Daoy (cell line): ENCODE data around the gene ALOXE3. TPM values are rescaled to one million over a fixed set of nuclear protein-coding genes. Genes with fewer than 3 reads are reported as not detected.
"Not testable (repeated sequence)": the region's sequence is repeated elsewhere in the genome, so short reads cannot be mapped to it uniquely, and the experiment has no call there.

Experiments used
- DNase-seq: peaks from one replicate; pipeline ENCODE4 v3.0.0-alpha.2; 2015; ENCODE audit warnings: low read depth
- total RNA-seq: library from RNA; depleted of rRNA; stranded (reverse); fragments of >200 nt; shearing (Covaris generic); gene quantifications from 2 replicates; pipeline ENCODE4 v1.2.3, GENCODE V29; 2014

The ALOXE3 gene
- total RNA-seq, 1 experiment from 2014 or later = not detected

GRCh38 chr17:8122422-8122923 is 4.2 kb upstream of the ALOXE3 start:
- DNase-seq = peak; percentile 70

GRCh38 chr17:8121681-8122421 is 3.5 kb upstream of the ALOXE3 start:
- DNase-seq = peak; percentile 85

GRCh38 chr17:8121407-8121680 is 3.0 kb upstream of the ALOXE3 start:
- no peak for DNase-seq

DNA sequence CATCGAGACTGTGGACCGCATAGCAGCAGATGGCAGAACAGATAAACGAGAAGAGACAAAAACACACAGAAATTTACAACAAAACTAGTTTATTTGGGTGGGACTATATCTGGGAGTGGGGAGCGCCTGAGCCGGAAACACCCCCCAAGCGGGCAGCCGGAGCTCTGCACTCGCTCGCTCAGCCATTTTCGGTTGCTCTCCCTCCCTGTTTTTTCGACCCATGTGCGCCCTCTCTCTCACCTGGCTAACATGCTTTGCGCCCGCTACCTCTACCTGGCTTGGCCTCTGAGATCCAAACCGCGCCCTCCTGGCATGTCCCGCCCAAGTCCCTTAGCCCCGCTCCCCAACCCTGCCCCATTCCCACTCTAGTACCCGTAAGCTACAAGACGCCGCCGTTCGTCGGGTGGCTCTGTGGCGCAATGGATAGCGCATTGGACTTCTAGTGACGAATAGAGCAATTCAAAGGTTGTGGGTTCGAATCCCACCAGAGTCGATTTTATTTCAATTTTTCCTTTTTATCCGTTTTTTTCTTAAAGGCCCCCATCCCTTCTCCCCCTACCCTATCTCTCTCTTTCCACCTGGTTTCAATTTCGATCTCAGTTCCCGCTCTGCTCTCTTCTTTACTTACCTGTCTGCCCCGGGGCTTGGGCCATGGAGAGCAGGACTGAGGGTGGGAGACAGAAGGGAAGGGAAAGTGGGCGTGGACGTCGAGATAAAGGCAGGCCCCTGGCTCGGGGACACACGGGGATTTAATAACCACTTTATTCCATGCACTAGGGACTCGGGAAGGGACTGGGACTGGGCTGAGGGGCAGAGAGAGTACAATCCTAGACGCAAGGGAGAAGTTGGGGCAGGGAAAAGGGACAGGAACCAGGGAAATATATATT is 2.4 kb upstream of the ALOXE3 start:
- DNase-seq = peak; percentile 78

DNA sequence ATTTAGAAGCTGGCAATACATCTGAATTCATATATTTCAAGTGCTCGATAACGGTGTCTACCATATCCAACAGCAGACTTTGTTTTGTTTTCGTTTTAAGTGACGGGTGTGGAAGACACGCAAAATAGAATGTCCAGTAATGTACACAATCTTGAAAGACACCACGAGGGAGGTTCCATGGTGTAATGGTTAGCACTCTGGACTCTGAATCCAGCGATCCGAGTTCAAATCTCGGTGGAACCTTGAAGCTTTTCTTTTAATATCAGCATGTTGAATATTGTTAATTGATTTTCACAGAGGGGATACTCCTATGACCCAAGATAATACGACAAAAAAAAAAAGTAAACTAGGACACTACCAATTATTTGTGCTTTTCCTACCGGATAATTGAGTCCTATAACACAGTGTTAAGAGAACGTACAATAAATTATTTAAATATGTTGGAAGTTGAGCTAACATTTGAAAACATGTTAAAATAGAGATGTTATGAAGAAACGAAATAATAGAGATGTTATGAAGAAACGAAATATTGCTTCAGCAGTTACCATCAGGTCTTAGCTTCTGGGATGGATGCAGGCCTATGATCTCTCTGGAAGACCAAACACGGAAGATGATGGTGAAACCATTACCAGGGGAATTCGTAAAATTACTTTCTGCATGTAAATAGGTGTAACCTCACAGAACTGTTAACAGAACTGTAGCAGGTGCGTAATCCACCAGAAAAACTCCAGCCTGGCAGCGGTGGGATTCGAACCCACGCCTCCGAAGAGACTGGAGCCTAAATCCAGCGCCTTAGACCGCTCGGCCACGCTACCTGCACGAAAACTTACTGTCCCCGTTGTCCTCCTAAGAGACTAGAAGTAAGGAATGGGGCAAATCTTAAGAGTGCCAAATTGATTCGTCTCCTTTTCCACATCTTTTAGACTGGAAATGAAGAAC is 1.5 kb upstream of the ALOXE3 start:
- DNase-seq = peak; percentile 88

- peak; percentile 79 for DNase-seq
Measured at GRCh38 chr17:8118769-8119580, 661 bp upstream of the ALOXE3 start.

- DNase-seq = no peak
Measured at GRCh38 chr17:8117367-8117979, 841 bp downstream of the ALOXE3 start.

DNA sequence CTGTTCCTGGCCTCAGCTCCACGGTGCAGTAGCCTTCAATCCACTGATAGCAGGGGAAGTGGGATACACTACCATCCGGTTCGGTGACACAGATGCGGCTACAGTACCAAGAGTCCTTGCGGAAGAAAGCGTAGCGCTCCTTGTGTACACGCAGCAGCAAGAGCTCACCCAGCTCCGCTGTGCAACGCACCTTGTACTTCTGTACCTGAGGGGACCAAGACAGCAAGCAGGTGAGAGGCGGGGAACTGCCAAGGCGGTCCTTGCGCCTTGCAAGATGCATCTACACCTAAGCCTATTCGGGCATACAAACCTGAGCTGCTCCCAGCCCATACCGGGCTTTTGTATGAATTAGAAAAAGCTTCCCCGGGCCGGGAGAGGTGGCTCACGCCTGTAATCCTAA is 1.5 kb downstream of the ALOXE3 start:
- DNase-seq = no peak

DNA sequence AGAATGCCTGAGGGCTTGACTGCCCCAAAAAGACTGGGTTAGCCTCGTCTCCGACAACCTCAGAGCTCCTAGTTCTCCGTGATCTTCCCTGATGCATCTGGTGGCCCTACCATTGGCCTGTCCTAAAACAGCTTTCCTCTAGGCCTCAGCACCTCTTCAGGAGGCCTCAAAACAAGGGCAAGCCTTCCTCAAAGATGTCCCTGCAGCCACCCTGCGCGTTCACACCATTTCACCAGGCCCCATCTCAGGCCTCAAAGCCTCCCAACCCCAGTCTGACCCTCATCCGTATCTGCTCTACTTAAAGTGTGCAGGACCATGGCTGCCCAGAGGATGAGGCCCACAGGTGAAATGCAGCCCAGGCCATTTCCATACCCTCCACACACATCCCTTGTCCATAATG is 7.4 kb downstream of the ALOXE3 start:
- no peak for DNase-seq

DNA sequence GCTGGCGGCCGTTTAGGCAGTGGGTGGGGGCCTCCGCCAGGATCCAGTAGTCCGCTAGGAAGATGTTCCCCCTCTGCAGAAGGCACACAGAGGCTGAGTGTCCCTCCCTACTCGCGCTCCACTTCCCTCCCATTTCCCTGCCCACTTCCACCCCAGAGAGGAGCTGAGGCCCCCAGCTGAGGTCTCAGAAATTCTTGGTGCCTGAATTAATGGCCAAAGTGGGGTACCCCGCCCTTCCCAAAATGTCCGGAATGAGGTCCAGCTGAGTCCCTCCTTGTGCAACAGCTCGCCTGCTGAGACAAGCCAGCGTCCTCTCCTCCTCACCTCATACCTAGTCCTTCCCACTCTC is 7.9 kb downstream of the ALOXE3 start:
- no peak for DNase-seq

GRCh38 chr17:8109661-8110455 is 8.5 kb downstream of the ALOXE3 start:
- peak; percentile 51 for DNase-seq

GRCh38 chr17:8108972-8109660 is 9.2 kb downstream of the ALOXE3 start:
- DNase-seq = no peak

GRCh38 chr17:8106980-8107379 is 11.3 kb downstream of the ALOXE3 start:
- not testable (repeated sequence) for DNase-seq

- DNase-seq = peak; percentile 29
Measured at GRCh38 chr17:8105957-8106398, 12.3 kb downstream of the ALOXE3 start.

GRCh38 chr17:8104911-8105310 is 13.4 kb downstream of the ALOXE3 start:
- DNase-seq = no peak

- peak; percentile 41 for DNase-seq
Measured at GRCh38 chr17:8103549-8103948, 14.8 kb downstream of the ALOXE3 start.

- DNase-seq = no peak
Measured at GRCh38 chr17:8101721-8102120, 16.6 kb downstream of the ALOXE3 start.

DNA sequence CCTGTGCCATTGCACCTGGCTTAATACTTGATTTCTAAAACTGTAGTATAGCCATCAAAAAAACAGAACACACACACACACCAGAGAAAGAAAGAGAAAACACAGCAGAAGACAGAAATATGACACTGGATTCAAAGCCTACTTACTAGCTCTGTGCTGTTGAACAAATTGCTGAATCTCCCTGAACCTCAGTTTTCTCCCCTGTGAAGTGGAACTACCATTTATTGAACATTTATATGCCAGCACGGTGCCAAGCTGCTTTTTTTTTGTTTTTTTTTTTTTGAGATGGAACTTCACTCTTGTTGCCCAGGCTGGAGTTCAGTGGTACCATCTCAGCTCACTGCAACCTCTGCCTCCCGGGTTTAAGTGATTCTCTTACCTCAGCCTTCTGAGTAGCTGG is 17.6 kb downstream of the ALOXE3 start:
- no peak for DNase-seq

- DNase-seq = no peak
Measured at GRCh38 chr17:8100111-8100510, 18.2 kb downstream of the ALOXE3 start.
